ENCODE data around the gene DISC1.
A peak's percentile ranks its signal among the peaks of the same experiment; 100 is the strongest.

The DISC1 gene

DNA sequence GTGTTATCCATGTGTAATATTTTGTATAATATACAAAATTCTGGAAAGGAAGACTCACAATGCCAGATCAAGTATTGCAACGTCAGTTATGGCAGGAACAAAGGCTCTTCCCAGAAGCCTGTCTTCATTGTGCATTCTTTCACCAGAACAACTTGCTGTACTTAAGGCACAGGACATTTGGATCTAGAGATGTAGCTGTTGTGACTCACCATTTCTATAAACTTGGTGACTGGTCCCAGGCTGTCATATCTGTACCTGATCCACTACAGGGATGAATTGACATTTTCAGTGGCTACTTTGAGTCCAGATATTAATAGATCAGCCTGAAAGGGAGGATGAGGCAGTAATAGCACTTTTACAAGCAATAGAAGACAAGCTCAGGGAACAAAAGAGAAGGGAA lies 299.8 kb downstream of the DISC1 start:
- Histone ChIP-seq H3K9ac (ENCODE audit: low read depth, low read length, poor library complexity) (no peak overlapping the region), H3K4me3 (ENCODE audit: low read length in 2 of 2) (no peak overlapping the region), H2BK12ac (ENCODE audit: low read length) (no peak overlapping the region), H3K18ac (ENCODE audit: low read length) (no peak overlapping the region), H2BK120ac (ENCODE audit: low read depth, low read length) (no peak overlapping the region), H2BK15ac (ENCODE audit: low read length) (no peak overlapping the region), H3K4me1 (ENCODE audit: control insufficient read depth in 2 of 2, insufficient read depth in 1 of 2, low read depth in 1 of 2, low read length in 2 of 2) (peaks cover 6 to 66% of the 10 kb centered on the region in 2 donors), H3K4ac (ENCODE audit: low read length) (no peak overlapping the region), H3K4me2 (ENCODE audit: insufficient read depth, low read length, poor library complexity, severe bottlenecking) (no peak overlapping the region), H3K9me3 (replicated peaks in 1 of 2; ENCODE audit: control insufficient read depth in 2 of 2, insufficient read depth in 1 of 2, low read depth in 1 of 2, low read length in 2 of 2) (peaks cover 0 to 7% of the 10 kb centered on the region in 2 donors), H3K79me1 (ENCODE audit: low read depth, low read length) (no peaks in the 10 kb centered on the region), H2AFZ (ENCODE audit: low read length) (no peak overlapping the region), H4K91ac (ENCODE audit: low read depth, low read length, poor library complexity) (no peak overlapping the region), H2AK5ac (ENCODE audit: low read depth, low read length) (no peak overlapping the region), H3K14ac (ENCODE audit: low read length) (no peak overlapping the region), H3K27ac (replicated peaks; ENCODE audit: low read length) (no peak overlapping the region), H2BK5ac (ENCODE audit: low read length) (no peak overlapping the region), H3K23ac (ENCODE audit: low read depth, low read length, poor library complexity) (no peak overlapping the region), H3K27me3 (ENCODE audit: control insufficient read depth in 3 of 3, insufficient read depth in 3 of 3, low read depth in 1 of 3, low read length in 3 of 3) (no peaks in the 10 kb centered on the region), H3K36me3 (replicated peaks in 1 of 2; ENCODE audit: control insufficient read depth in 2 of 2, insufficient read depth in 2 of 2, low read length in 2 of 2) (no peaks in the 10 kb centered on the region), H4K8ac (ENCODE audit: low read depth, low read length) (no peak overlapping the region)
- no peak for DNase-seq (ENCODE audit: low spot score)
- WGBS, 2 donors (ENCODE audit: extremely low coverage in 2 of 2, insufficient read length in 2 of 2, insufficient replicate concordance in 1 of 2) = no CpG with 5 or more reads among the region's 1 CpG

DNA sequence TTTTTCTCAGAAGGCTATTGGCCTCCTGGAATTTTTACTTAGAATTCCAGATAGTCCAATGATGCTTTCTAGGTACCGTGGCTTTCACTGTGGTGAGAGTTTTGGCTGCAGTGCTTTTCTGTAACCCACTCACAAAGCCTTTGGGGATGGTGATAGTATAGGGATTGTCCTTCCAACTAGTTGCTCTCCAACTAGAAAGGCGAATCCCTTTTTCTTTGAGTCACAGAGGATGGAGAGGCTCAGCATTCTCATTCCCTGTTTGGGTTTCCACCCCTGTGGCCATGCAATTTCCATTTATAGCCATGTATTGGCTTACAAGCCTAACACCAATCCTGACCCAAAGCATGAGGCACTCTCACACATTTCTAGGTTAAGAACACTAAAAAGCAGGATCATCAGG lies 300.3 kb downstream of the DISC1 start:
- Histone ChIP-seq H3K18ac (ENCODE audit: low read length) (no peak overlapping the region), H2BK120ac (ENCODE audit: low read depth, low read length) (no peak overlapping the region), H4K8ac (ENCODE audit: low read depth, low read length) (no peak overlapping the region), H3K23ac (ENCODE audit: low read depth, low read length, poor library complexity) (no peak overlapping the region), H3K36me3 (replicated peaks in 1 of 2; ENCODE audit: control insufficient read depth in 2 of 2, insufficient read depth in 2 of 2, low read length in 2 of 2) (no peaks in the 10 kb centered on the region), H3K4me3 (ENCODE audit: low read length in 2 of 2) (no peak overlapping the region), H3K4me1 (ENCODE audit: control insufficient read depth in 2 of 2, insufficient read depth in 1 of 2, low read depth in 1 of 2, low read length in 2 of 2) (peaks cover 6 to 65% of the 10 kb centered on the region in 2 donors), H3K79me1 (ENCODE audit: low read depth, low read length) (no peaks in the 10 kb centered on the region), H3K4ac (ENCODE audit: low read length) (no peak overlapping the region), H2AFZ (ENCODE audit: low read length) (no peak overlapping the region), H2AK5ac (ENCODE audit: low read depth, low read length) (no peak overlapping the region), H3K4me2 (ENCODE audit: insufficient read depth, low read length, poor library complexity, severe bottlenecking) (no peak overlapping the region), H3K9me3 (replicated peaks in 1 of 2; ENCODE audit: control insufficient read depth in 2 of 2, insufficient read depth in 1 of 2, low read depth in 1 of 2, low read length in 2 of 2) (peaks cover 0 to 13% of the 10 kb centered on the region in 2 donors), H3K27ac (replicated peaks; ENCODE audit: low read length) (no peak overlapping the region), H2BK12ac (ENCODE audit: low read length) (no peak overlapping the region), H3K27me3 (ENCODE audit: control insufficient read depth in 3 of 3, insufficient read depth in 3 of 3, low read depth in 1 of 3, low read length in 3 of 3) (no peaks in the 10 kb centered on the region), H2BK5ac (ENCODE audit: low read length) (no peak overlapping the region), H4K91ac (ENCODE audit: low read depth, low read length, poor library complexity) (no peak overlapping the region), H2BK15ac (ENCODE audit: low read length) (no peak overlapping the region), H3K9ac (ENCODE audit: low read depth, low read length, poor library complexity) (no peak overlapping the region), H3K14ac (ENCODE audit: low read length) (no peak overlapping the region)
- WGBS, 2 donors (ENCODE audit: extremely low coverage in 2 of 2, insufficient read length in 2 of 2, insufficient replicate concordance in 1 of 2) = no CpG with 5 or more reads among the region's 2 CpGs
- no peak for DNase-seq (ENCODE audit: low spot score)

GRCh38 chr1:231927431-231927830 lies 300.8 kb downstream of the DISC1 start:
- Histone ChIP-seq H4K8ac (ENCODE audit: low read depth, low read length) (no peak overlapping the region), H2AK5ac (ENCODE audit: low read depth, low read length) (peak overlapping the region; percentile 26), H2BK15ac (ENCODE audit: low read length) (no peak overlapping the region), H3K36me3 (replicated peaks in 1 of 2; ENCODE audit: control insufficient read depth in 2 of 2, insufficient read depth in 2 of 2, low read length in 2 of 2) (no peaks in the 10 kb centered on the region), H2AFZ (ENCODE audit: low read length) (no peak overlapping the region), H3K9ac (ENCODE audit: low read depth, low read length, poor library complexity) (no peak overlapping the region), H3K18ac (ENCODE audit: low read length) (no peak overlapping the region), H3K27ac (replicated peaks; ENCODE audit: low read length) (no peak overlapping the region), H3K4me1 (ENCODE audit: control insufficient read depth in 2 of 2, insufficient read depth in 1 of 2, low read depth in 1 of 2, low read length in 2 of 2) (peaks cover 6 to 60% of the 10 kb centered on the region in 2 donors), H3K27me3 (ENCODE audit: control insufficient read depth in 3 of 3, insufficient read depth in 3 of 3, low read depth in 1 of 3, low read length in 3 of 3) (no peaks in the 10 kb centered on the region), H3K79me1 (ENCODE audit: low read depth, low read length) (no peaks in the 10 kb centered on the region), H4K91ac (ENCODE audit: low read depth, low read length, poor library complexity) (no peak overlapping the region), H2BK120ac (ENCODE audit: low read depth, low read length) (no peak overlapping the region), H3K23ac (ENCODE audit: low read depth, low read length, poor library complexity) (no peak overlapping the region), H3K4me3 (ENCODE audit: low read length in 2 of 2) (no peak overlapping the region), H3K14ac (ENCODE audit: low read length) (no peak overlapping the region), H3K4ac (ENCODE audit: low read length) (no peak overlapping the region), H3K9me3 (replicated peaks in 1 of 2; ENCODE audit: control insufficient read depth in 2 of 2, insufficient read depth in 1 of 2, low read depth in 1 of 2, low read length in 2 of 2) (peaks cover 1 to 18% of the 10 kb centered on the region in 2 donors), H3K4me2 (ENCODE audit: insufficient read depth, low read length, poor library complexity, severe bottlenecking) (no peak overlapping the region), H2BK5ac (ENCODE audit: low read length) (no peak overlapping the region), H2BK12ac (ENCODE audit: low read length) (no peak overlapping the region)
- DNase-seq (ENCODE audit: low spot score) = no peak
- no CpG with 5 or more reads among the region's 7 CpGs for WGBS, 2 donors (ENCODE audit: extremely low coverage in 2 of 2, insufficient read length in 2 of 2, insufficient replicate concordance in 1 of 2)

DNA sequence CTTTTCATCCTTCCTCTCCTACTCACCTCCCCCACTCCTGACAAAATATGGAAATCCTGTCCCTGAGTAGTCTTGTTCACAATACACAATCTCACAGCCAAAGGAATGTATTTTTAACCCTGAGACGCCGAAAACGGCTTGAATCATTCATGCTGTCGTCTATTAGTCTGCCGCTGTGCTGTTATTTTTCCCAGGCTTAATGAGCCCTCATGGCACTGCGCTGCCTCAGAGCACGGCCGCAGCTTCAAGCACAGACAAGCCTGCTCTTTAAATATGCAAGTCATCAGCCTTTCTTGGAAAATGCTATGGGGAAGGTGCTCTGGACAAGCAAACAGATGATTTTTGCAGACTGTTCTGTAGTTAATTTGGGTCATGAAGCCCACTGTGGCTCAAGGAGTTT lies 302.7 kb downstream of the DISC1 start:
- DNase-seq (ENCODE audit: low spot score) = peak; percentile 46
- H4K8ac ChIP-seq (ENCODE audit: low read depth, low read length) = no peak overlapping the region
- H3K14ac ChIP-seq (ENCODE audit: low read length) = no peak overlapping the region
- H3K4me2 ChIP-seq (ENCODE audit: insufficient read depth, low read length, poor library complexity, severe bottlenecking) = peak overlapping the region; percentile 19
- H2BK15ac ChIP-seq (ENCODE audit: low read length) = no peak overlapping the region
- no peak overlapping the region for H4K91ac ChIP-seq (ENCODE audit: low read depth, low read length, poor library complexity)
- no peaks in the 10 kb centered on the region for H3K79me1 ChIP-seq (ENCODE audit: low read depth, low read length)
- H3K4me1 ChIP-seq (ENCODE audit: control insufficient read depth in 2 of 2, insufficient read depth in 1 of 2, low read depth in 1 of 2, low read length in 2 of 2) = peaks cover 7 to 45% of the 10 kb centered on the region in 2 donors
- H3K4me3 ChIP-seq (ENCODE audit: low read length in 2 of 2) = no peak overlapping the region
- peak overlapping the region; percentile 22 for H3K18ac ChIP-seq (ENCODE audit: low read length)
- H2BK120ac ChIP-seq (ENCODE audit: low read depth, low read length) = no peak overlapping the region
- H3K36me3 ChIP-seq (replicated peaks in 1 of 2; ENCODE audit: control insufficient read depth in 2 of 2, insufficient read depth in 2 of 2, low read length in 2 of 2) = no peaks in the 10 kb centered on the region
- H3K4ac ChIP-seq (ENCODE audit: low read length) = no peak overlapping the region
- no peak overlapping the region for H2BK12ac ChIP-seq (ENCODE audit: low read length)
- H3K9me3 ChIP-seq (replicated peaks in 1 of 2; ENCODE audit: control insufficient read depth in 2 of 2, insufficient read depth in 1 of 2, low read depth in 1 of 2, low read length in 2 of 2) = peaks cover 2 to 27% of the 10 kb centered on the region in 2 donors
- H2BK5ac ChIP-seq (ENCODE audit: low read length) = no peak overlapping the region
- no peaks in the 10 kb centered on the region for H3K27me3 ChIP-seq (ENCODE audit: control insufficient read depth in 3 of 3, insufficient read depth in 3 of 3, low read depth in 1 of 3, low read length in 3 of 3)
- no peak overlapping the region for H3K9ac ChIP-seq (ENCODE audit: low read depth, low read length, poor library complexity)
- no CpG with 5 or more reads among the region's 8 CpGs for WGBS, 2 donors (ENCODE audit: extremely low coverage in 2 of 2, insufficient read length in 2 of 2, insufficient replicate concordance in 1 of 2)
- H2AK5ac ChIP-seq (ENCODE audit: low read depth, low read length) = no peak overlapping the region
- H3K23ac ChIP-seq (ENCODE audit: low read depth, low read length, poor library complexity) = no peak overlapping the region
- H3K27ac ChIP-seq (replicated peaks; ENCODE audit: low read length) = peak overlapping the region; percentile 82
- H2AFZ ChIP-seq (ENCODE audit: low read length) = peak overlapping the region; percentile 82

All from neuronal stem cell (in vitro differentiated cells).